ENCODE results near the gene CARM1. TPM values are rescaled to one million over a fixed set of nuclear protein-coding genes. Genes with fewer than 3 reads are reported as not detected.

Gene CARM1
- total and polyA plus RNA-seq, 2 of the 13 experiments (the other 11 are each of a cell fraction or from before 2014, with no cell fraction given): 27.6 to 55.8 TPM

GRCh38 chr19:10928563-10929401 lies 57.4 kb downstream of the CARM1 start, which contains the start of the genes TIMM29 and YIPF2 (continued):
- peak; percentile 45 for TF ChIP-seq ZNF770 (CRISPR knock-in tag; IDR thresholded peaks at IDR 0.05)
- peak; percentile 72; the same call in 1 of the 2 replicates for TF ChIP-seq HMGXB3 (CRISPR knock-in tag; IDR thresholded peaks at IDR 0.05; ENCODE audit: borderline replicate concordance)
- TF ChIP-seq SMYD3 (CRISPR knock-in tag; IDR thresholded peaks at IDR 0.05): no peak
- peak; percentile 94 for TF ChIP-seq ZNF574 (CRISPR knock-in tag; IDR thresholded peaks at IDR 0.05)
- no peak for TF ChIP-seq ZNF737 (CRISPR knock-in tag; IDR thresholded peaks at IDR 0.05; ENCODE audit: borderline replicate concordance)
- TF ChIP-seq BCL3 (CRISPR knock-in tag; IDR thresholded peaks at IDR 0.05): no peak
- TF ChIP-seq ZNF496 (CRISPR knock-in tag; IDR thresholded peaks at IDR 0.05; ENCODE audit: insufficient replicate concordance): no peak
- TF ChIP-seq ZNF234 (CRISPR knock-in tag; conservative IDR thresholded peaks at IDR 0.05): no peak; the same call in 1 of the 2 replicates
- TF ChIP-seq KDM5B (CRISPR knock-in tag; IDR thresholded peaks at IDR 0.05; ENCODE audit: borderline replicate concordance): peak; percentile 86
- TF ChIP-seq ZNF224 (CRISPR knock-in tag; IDR thresholded peaks at IDR 0.05): no peak
- TF ChIP-seq ZNF253 (CRISPR knock-in tag; IDR thresholded peaks at IDR 0.05; ENCODE audit: borderline replicate concordance): 0 out of 2 replicates have a peak, but pooled peaks have one; percentile 71
- TF ChIP-seq ATF5 (CRISPR knock-in tag; IDR thresholded peaks at IDR 0.05; ENCODE audit: low read depth): no peak
- TF ChIP-seq ZNF432 (CRISPR knock-in tag; IDR thresholded peaks at IDR 0.05; ENCODE audit: borderline replicate concordance): no peak
- peak; percentile 54 for TF ChIP-seq FOXA3 (CRISPR knock-in tag; IDR thresholded peaks at IDR 0.05)
- TF ChIP-seq PRPF4 (IDR thresholded peaks at IDR 0.05; ENCODE audit: low read depth, low read length, poor library complexity, severe bottlenecking): no peak
